ENCODE results near the gene NAALADL1.
A peak's percentile ranks its signal among the peaks of the same experiment; 100 is the strongest.

NAALADL1 gene

GRCh38 chr11:65058419-65059054 is at the start of gene NAALADL1:
NAALADL1 (minus strand) TSS chr11:65058553; CDS start chr11:65058521, 32 bp downstream.
- DNase-seq, result no peak

GRCh38 chr11:65107751-65108468 is 49.6 kb upstream of the NAALADL1 start:
- DNase-seq, result no peak

- DNase-seq, result no peak
These were observed 48.7 kb upstream of the NAALADL1 start for GRCh38 chr11:65107078-65107477.

- no peak for DNase-seq
These were observed 46.3 kb upstream of the NAALADL1 start for GRCh38 chr11:65104628-65105027.

- DNase-seq, result no peak
These were observed 45.1 kb upstream of the NAALADL1 start for GRCh38 chr11:65103476-65103875.

GRCh38 chr11:65102142-65103095 is 44.1 kb upstream of the NAALADL1 start:
- no peak for DNase-seq

GRCh38 chr11:65100674-65101350 is 42.5 kb upstream of the NAALADL1 start:
- DNase-seq, result no peak

GRCh38 chr11:65096926-65097325 is 38.6 kb upstream of the NAALADL1 start:
- DNase-seq, result no peak

- DNase-seq, result peak; percentile 89
These were observed 37.8 kb upstream of the NAALADL1 start, which contains the start of gene VPS51 for GRCh38 chr11:65095974-65096806. VPS51 (plus strand) TSS chr11:65096214; CDS start chr11:65096251, 37 bp downstream.

- DNase-seq, result no peak
These were observed 37.1 kb upstream of the NAALADL1 start for GRCh38 chr11:65095427-65095826.

GRCh38 chr11:65090628-65091027 is 32.3 kb upstream of the NAALADL1 start:
- no peak for DNase-seq

GRCh38 chr11:65089621-65090020 is 31.3 kb upstream of the NAALADL1 start:
- DNase-seq, result no peak

GRCh38 chr11:65087827-65088226 is 29.5 kb upstream of the NAALADL1 start:
- no peak for DNase-seq

- no peak for DNase-seq
These were observed 28.9 kb upstream of the NAALADL1 start for GRCh38 chr11:65087216-65087615.

GRCh38 chr11:65086809-65087208 is 28.5 kb upstream of the NAALADL1 start:
- DNase-seq, result no peak

GRCh38 chr11:65085446-65085845 is 27.1 kb upstream of the NAALADL1 start:
- no peak for DNase-seq

GRCh38 chr11:65084598-65085375 is 26.4 kb upstream of the NAALADL1 start:
- no peak for DNase-seq

GRCh38 chr11:65083834-65084597 is 25.7 kb upstream of the NAALADL1 start, which contains the start of the genes CDCA5 and ZFPL1:
CDCA5 (minus strand) TSS chr11:65084040; CDS start chr11:65083978, 62 bp downstream.
ZFPL1 (plus strand) TSS chr11:65084222; CDS start chr11:65084699, 477 bp downstream.
- peak; percentile 96 for DNase-seq

- no peak for DNase-seq
These were observed 24.9 kb upstream of the NAALADL1 start for GRCh38 chr11:65083134-65083833.
